Naive thymus-derived CD4-positive, alpha-beta T cell (primary cell): Measurements from ENCODE around the gene KCNN4. TPM values are rescaled to one million over a fixed set of nuclear protein-coding genes. Genes with fewer than 3 reads are reported as not detected.

Experiments used
- polyA plus RNA-seq, 2 donors: library from polyadenylated mRNA; unstranded; fragments of 300-500 nt; fragmentation: Illumina TruSeq; gene quantifications; one replicate each; pipeline ENCODE4 v1.2.3, GENCODE V29; 2021
- total RNA-seq, 6 experiments: library from RNA in 5 of 6; stranded (reverse) in 5 of 6; gene quantifications; 1 replicate in 5 of 6; 2 replicates in 1 of 6; pipeline ENCODE4 v1.2.3 and lab custom pipeline; 2021 to 2026

KCNN4 gene
- total and polyA plus RNA-seq, 7 experiments from 2014 or later: 8.1 to 53.4 (median 17.3) TPM

Other genes with a start within 250 kb of the KCNN4 start
- gene ZNF575, start 247.8 kb downstream of the KCNN4 start, total RNA-seq: 10 to 100 TPM in 2 of 5 experiments, 1 to 10 TPM in 3; 4.5 to 10.7 (median 5.6) TPM
- gene ZNF575, start 247.8 kb downstream of the KCNN4 start, polyA plus RNA-seq: 1 to 10 TPM; 2.7 to 3.5 TPM
- 10 to 100 TPM; 32.0 to 36.1 (median 35.4) TPM for gene XRCC1, start 205.4 kb downstream of the KCNN4 start, total RNA-seq
- 10 to 100 TPM; 27.2 to 34.8 TPM for gene XRCC1, start 205.4 kb downstream of the KCNN4 start, polyA plus RNA-seq
- gene PINLYP, start 205.2 kb downstream of the KCNN4 start, total RNA-seq: 1 to 10 TPM in 2 of 5 experiments, under 1 TPM in 3; 0.27 to 5.8 (median 0.59) TPM
- under 1 TPM in 1 of 2 donors, not detected in 1; 0.49 TPM for gene PINLYP, start 205.2 kb downstream of the KCNN4 start, polyA plus RNA-seq
- gene IRGQ, start 184.8 kb downstream of the KCNN4 start, total RNA-seq: 10 to 100 TPM; 13.5 to 43.8 (median 18.9) TPM
- 1 to 10 TPM in 1 of 2 donors, under 1 TPM in 1; 0.32 to 1.1 TPM for gene IRGQ, start 184.8 kb downstream of the KCNN4 start, polyA plus RNA-seq
- gene ZNF576, start 184.4 kb downstream of the KCNN4 start, total RNA-seq: 10 to 100 TPM in 4 of 5 experiments, 1 to 10 TPM in 1; 9.4 to 20.6 (median 19.5) TPM
- gene ZNF576, start 184.4 kb downstream of the KCNN4 start, polyA plus RNA-seq: 10 to 100 TPM in 1 of 2 donors, 1 to 10 TPM in 1; 8.6 to 15.7 TPM
- gene SRRM5, start 168.9 kb downstream of the KCNN4 start, total RNA-seq: 1 to 10 TPM in 3 of 5 experiments, under 1 TPM in 2; 0.56 to 1.7 (median 1.1) TPM
- 1 to 10 TPM in 1 of 2 donors, under 1 TPM in 1; 0.97 to 1.3 TPM for gene SRRM5, start 168.9 kb downstream of the KCNN4 start, polyA plus RNA-seq
- gene ZNF428, start 161.3 kb downstream of the KCNN4 start, total RNA-seq: 10 to 100 TPM; 21.7 to 29.1 (median 25.9) TPM
- gene ZNF428, start 161.3 kb downstream of the KCNN4 start, polyA plus RNA-seq: 10 to 100 TPM; 13.1 to 16.1 TPM
- under 1 TPM; 0.35 to 0.97 (median 0.51) TPM for gene CADM4, start 141.1 kb downstream of the KCNN4 start, total RNA-seq
- gene CADM4, start 141.1 kb downstream of the KCNN4 start, polyA plus RNA-seq: 1 to 10 TPM in 1 of 2 donors, under 1 TPM in 1; 0.34 to 2.0 TPM
- 100 to 1,000 TPM in 1 of 5 experiments, 10 to 100 TPM in 2, 1 to 10 TPM in 2; 3.2 to 358 (median 14.4) TPM for gene PLAUR, start 110.8 kb downstream of the KCNN4 start, total RNA-seq
- gene PLAUR, start 110.8 kb downstream of the KCNN4 start, polyA plus RNA-seq: 1 to 10 TPM in 1 of 2 donors, under 1 TPM in 1; 0.77 to 3.2 TPM
- gene IRGC, start 64.9 kb downstream of the KCNN4 start, total RNA-seq: not detected
- not detected for gene IRGC, start 64.9 kb downstream of the KCNN4 start, polyA plus RNA-seq
- gene SMG9, start 26.0 kb downstream of the KCNN4 start, total RNA-seq: 10 to 100 TPM; 48.5 to 75.9 (median 53.9) TPM
- gene SMG9, start 26.0 kb downstream of the KCNN4 start, polyA plus RNA-seq: 1 to 10 TPM; 7.9 to 9.8 TPM
- gene LYPD5, start 21.5 kb upstream of the KCNN4 start, total RNA-seq: under 1 TPM in 4 of 5 experiments, not detected in 1; 0.19 to 0.89 (median 0.61) TPM
- gene LYPD5, start 21.5 kb upstream of the KCNN4 start, polyA plus RNA-seq: under 1 TPM; 0.28 to 0.34 TPM
- 10 to 100 TPM in 2 of 5 experiments, 1 to 10 TPM in 3; 4.3 to 24.4 (median 7.7) TPM for gene ZNF283, start 46.3 kb upstream of the KCNN4 start, total RNA-seq
- 1 to 10 TPM; 2.2 to 3.7 TPM for gene ZNF283, start 46.3 kb upstream of the KCNN4 start, polyA plus RNA-seq
- 1 to 10 TPM in 4 of 5 experiments, under 1 TPM in 1; 0.47 to 4.7 (median 1.9) TPM for gene ZNF404, start 103.0 kb upstream of the KCNN4 start, total RNA-seq
- gene ZNF404, start 103.0 kb upstream of the KCNN4 start, polyA plus RNA-seq: 1 to 10 TPM; 2.1 to 3.9 TPM
- 10 to 100 TPM in 4 of 5 experiments, 1 to 10 TPM in 1; 8.4 to 28.5 (median 15.3) TPM for gene ZNF45, start 154.3 kb upstream of the KCNN4 start, total RNA-seq
- 10 to 100 TPM; 15.6 to 19.0 TPM for gene ZNF45, start 154.3 kb upstream of the KCNN4 start, polyA plus RNA-seq
- 1 to 10 TPM in 3 of 5 experiments, under 1 TPM in 2; 0.69 to 2.0 (median 1.7) TPM for gene ZNF221, start 170.3 kb upstream of the KCNN4 start, total RNA-seq
- 1 to 10 TPM in 1 of 2 donors, under 1 TPM in 1; 0.65 to 1.0 TPM for gene ZNF221, start 170.3 kb upstream of the KCNN4 start, polyA plus RNA-seq
- 10 to 100 TPM in 2 of 5 experiments, 1 to 10 TPM in 3; 5.2 to 13.3 (median 9.1) TPM for gene ZNF155, start 203.2 kb upstream of the KCNN4 start, total RNA-seq
- 1 to 10 TPM in 1 of 2 donors, under 1 TPM in 1; 0.99 to 2.8 TPM for gene ZNF155, start 203.2 kb upstream of the KCNN4 start, polyA plus RNA-seq
- 10 to 100 TPM in 2 of 5 experiments, 1 to 10 TPM in 3; 2.7 to 18.1 (median 6.7) TPM for gene ZNF230, start 222.0 kb upstream of the KCNN4 start, total RNA-seq
- 1 to 10 TPM; 2.4 to 4.6 TPM for gene ZNF230, start 222.0 kb upstream of the KCNN4 start, polyA plus RNA-seq
- 10 to 100 TPM in 1 of 5 experiments, 1 to 10 TPM in 4; 2.9 to 10.1 (median 4.5) TPM for gene ZNF222, start 244.4 kb upstream of the KCNN4 start, total RNA-seq
- gene ZNF222, start 244.4 kb upstream of the KCNN4 start, polyA plus RNA-seq: 1 to 10 TPM; 2.1 to 3.6 TPM